ENCODE results near the gene RPL9. TPM values are rescaled to one million over a fixed set of nuclear protein-coding genes. Genes with fewer than 3 reads are reported as not detected.

The RPL9 gene
- total RNA-seq, 2 donors from 2014 or later, result 1,341 to 1,760 TPM

- H3K9me3 ChIP-seq (ENCODE audit: control insufficient read depth, low read length), result no peaks in the 10 kb centered on the region
- TF ChIP-seq, protein P1, sequence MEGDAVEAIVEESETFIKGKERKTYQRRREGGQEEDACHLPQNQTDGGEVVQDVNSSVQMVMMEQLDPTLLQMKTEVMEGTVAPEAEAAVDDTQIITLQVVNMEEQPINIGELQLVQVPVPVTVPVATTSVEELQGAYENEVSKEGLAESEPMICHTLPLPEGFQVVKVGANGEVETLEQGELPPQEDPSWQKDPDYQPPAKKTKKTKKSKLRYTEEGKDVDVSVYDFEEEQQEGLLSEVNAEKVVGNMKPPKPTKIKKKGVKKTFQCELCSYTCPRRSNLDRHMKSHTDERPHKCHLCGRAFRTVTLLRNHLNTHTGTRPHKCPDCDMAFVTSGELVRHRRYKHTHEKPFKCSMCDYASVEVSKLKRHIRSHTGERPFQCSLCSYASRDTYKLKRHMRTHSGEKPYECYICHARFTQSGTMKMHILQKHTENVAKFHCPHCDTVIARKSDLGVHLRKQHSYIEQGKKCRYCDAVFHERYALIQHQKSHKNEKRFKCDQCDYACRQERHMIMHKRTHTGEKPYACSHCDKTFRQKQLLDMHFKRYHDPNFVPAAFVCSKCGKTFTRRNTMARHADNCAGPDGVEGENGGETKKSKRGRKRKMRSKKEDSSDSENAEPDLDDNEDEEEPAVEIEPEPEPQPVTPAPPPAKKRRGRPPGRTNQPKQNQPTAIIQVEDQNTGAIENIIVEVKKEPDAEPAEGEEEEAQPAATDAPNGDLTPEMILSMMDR (conservative IDR thresholded peaks at IDR 0.05), result no peak
- H3K36me3 Mint-ChIP-seq (ENCODE audit: low read depth), result peaks cover 26% of the 10 kb centered on the region
These were observed 11.7 kb upstream of the RPL9 start for GRCh38 chr4:39470402-39470801.

GRCh38 chr4:39469429-39470077 lies 10.8 kb upstream of the RPL9 start:
- no peaks in the 10 kb centered on the region for H3K27me3 Mint-ChIP-seq (ENCODE audit: insufficient read depth)
- H3K27ac ChIP-seq (ENCODE audit: low read depth, low read length), result no peak overlapping the region
- no peak overlapping the region for H3K4me3 Mint-ChIP-seq
- H3K4me3 ChIP-seq (ENCODE audit: low read length), result no peak overlapping the region
- no peaks in the 10 kb centered on the region for H3K4me1 ChIP-seq (ENCODE audit: control insufficient read depth, insufficient read depth, low read length)
- H3K27me3 ChIP-seq (ENCODE audit: control insufficient read depth, insufficient read depth, low read length, poor library complexity, severe bottlenecking), result no peaks in the 10 kb centered on the region
- no peaks in the 10 kb centered on the region for H3K9me3 ChIP-seq (ENCODE audit: control insufficient read depth, low read length)
- peaks cover 33% of the 10 kb centered on the region for H3K36me3 Mint-ChIP-seq (ENCODE audit: low read depth)
- H3K27ac Mint-ChIP-seq, result peak overlapping the region; percentile 90
- H3K9me3 Mint-ChIP-seq, result no peaks in the 10 kb centered on the region
- peak; percentile 79 for DNase-seq
- H3K9ac ChIP-seq (ENCODE audit: extremely low read depth, low read length, poor library complexity, severe bottlenecking), result no peak overlapping the region
- peaks cover 2% of the 10 kb centered on the region for H3K4me1 Mint-ChIP-seq
- peaks cover 56% of the 10 kb centered on the region for H3K36me3 ChIP-seq (ENCODE audit: control insufficient read depth, insufficient read depth, low read length)
- WGBS, 2 experiments (ENCODE audit: insufficient coverage in 1 of 2, insufficient read length in 1 of 2), result 77 to 79% methylated on average over 4 of the region's 4 CpGs
- TF ChIP-seq, protein P1 (conservative IDR thresholded peaks at IDR 0.05), result peak; percentile 94

More at GRCh38 chr4:39470402-39470801, 11.7 kb upstream of the RPL9 start:
- Mint-ChIP-seq H3K4me3 (no peak overlapping the region), H3K27ac (no peak overlapping the region), H3K9me3 (no peaks in the 10 kb centered on the region), H3K27me3 (ENCODE audit: insufficient read depth) (no peaks in the 10 kb centered on the region), H3K4me1 (peaks cover 2% of the 10 kb centered on the region)
- 93 to 100% methylated on average over 1 of the region's 1 CpG for WGBS, 2 experiments (ENCODE audit: insufficient coverage in 1 of 2, insufficient read length in 1 of 2)
- Histone ChIP-seq H3K27ac (ENCODE audit: low read depth, low read length) (no peak overlapping the region), H3K9ac (ENCODE audit: extremely low read depth, low read length, poor library complexity, severe bottlenecking) (no peak overlapping the region), H3K4me1 (ENCODE audit: control insufficient read depth, insufficient read depth, low read length) (no peaks in the 10 kb centered on the region), H3K36me3 (ENCODE audit: control insufficient read depth, insufficient read depth, low read length) (peaks cover 47% of the 10 kb centered on the region), H3K4me3 (ENCODE audit: low read length) (no peak overlapping the region), H3K27me3 (ENCODE audit: control insufficient read depth, insufficient read depth, low read length, poor library complexity, severe bottlenecking) (no peaks in the 10 kb centered on the region)
- no peak for DNase-seq

DNA sequence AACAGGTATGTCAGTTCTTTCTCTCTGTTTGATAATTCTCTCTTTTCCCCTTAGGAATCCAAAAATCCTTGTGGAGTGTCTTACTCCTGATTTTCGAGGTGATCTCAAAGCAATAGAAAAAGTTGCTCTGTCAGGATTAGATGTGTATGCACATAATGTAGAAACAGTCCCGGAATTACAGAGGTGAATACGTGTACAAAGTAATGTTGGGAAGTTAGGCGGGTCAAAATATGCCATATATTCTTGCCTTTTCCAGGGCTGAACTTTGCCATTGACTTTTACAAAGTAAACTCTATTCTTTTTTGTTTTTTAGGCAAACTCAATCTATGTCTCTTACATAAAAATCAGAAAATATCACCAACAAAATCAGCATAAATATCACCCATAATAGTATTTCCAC lies 8.7 kb upstream of the RPL9 start:
- 89 to 96% methylated on average over 3 to 4 of the region's 4 CpGs for WGBS, 2 experiments (ENCODE audit: insufficient coverage in 1 of 2, insufficient read length in 1 of 2)
- Mint-ChIP-seq H3K4me1 (peaks cover 2% of the 10 kb centered on the region), H3K36me3 (ENCODE audit: low read depth) (peaks cover 37% of the 10 kb centered on the region), H3K9me3 (no peaks in the 10 kb centered on the region), H3K27ac (no peak overlapping the region), H3K27me3 (ENCODE audit: insufficient read depth) (no peaks in the 10 kb centered on the region), H3K4me3 (no peak overlapping the region)
- Histone ChIP-seq H3K9me3 (ENCODE audit: control insufficient read depth, low read length) (no peaks in the 10 kb centered on the region), H3K36me3 (ENCODE audit: control insufficient read depth, insufficient read depth, low read length) (peaks cover 54% of the 10 kb centered on the region), H3K27ac (ENCODE audit: low read depth, low read length) (no peak overlapping the region), H3K27me3 (ENCODE audit: control insufficient read depth, insufficient read depth, low read length, poor library complexity, severe bottlenecking) (no peaks in the 10 kb centered on the region), H3K4me1 (ENCODE audit: control insufficient read depth, insufficient read depth, low read length) (no peaks in the 10 kb centered on the region), H3K4me3 (ENCODE audit: low read length) (no peak overlapping the region), H3K9ac (ENCODE audit: extremely low read depth, low read length, poor library complexity, severe bottlenecking) (no peak overlapping the region)
- TF ChIP-seq, protein P1 (conservative IDR thresholded peaks at IDR 0.05), result no peak
- DNase-seq, result no peak

Data from endodermal cell (in vitro differentiated cells).